ENCODE results near the gene ZCCHC7. TPM values are rescaled to one million over a fixed set of nuclear protein-coding genes. Genes with fewer than 3 reads are reported as not detected.

ZCCHC7 gene
- total and polyA plus RNA-seq, 2 of the 8 experiments (the other 6 are each of a cell fraction or from before 2014, with no cell fraction given): 12.2 to 27.5 TPM

GRCh38 chr9:37097294-37097693 is 23.1 kb upstream of the ZCCHC7 start (continued):
- no peak for TF ChIP-seq CHD7 (IDR thresholded peaks at IDR 0.05; ENCODE audit: insufficient replicate concordance, low read length)
- no peak for TF ChIP-seq KDM4A (IDR thresholded peaks at IDR 0.05; ENCODE audit: low read depth, low read length, severe bottlenecking)
- no peak for TF ChIP-seq CHD2 (IDR thresholded peaks at IDR 0.05; ENCODE audit: low read length)
- TF ChIP-seq TAF1 (IDR thresholded peaks at IDR 0.05; ENCODE audit: low read depth, low read length): no peak
- TF ChIP-seq NRF1 (IDR thresholded peaks at IDR 0.05; ENCODE audit: low read depth, low read length): no peak
- no peak for TF ChIP-seq GABPA (IDR thresholded peaks at IDR 0.05; ENCODE audit: borderline replicate concordance, insufficient read depth, low read length)
- TF ChIP-seq MAX (IDR thresholded peaks at IDR 0.05): no peak
- no peak for TF ChIP-seq ATF3 (IDR thresholded peaks at IDR 0.05; ENCODE audit: insufficient read depth, low read depth, low read length)
- TF ChIP-seq CTBP2 (IDR thresholded peaks at IDR 0.05; ENCODE audit: borderline replicate concordance, insufficient read depth, insufficient read length, low read length): no peak
